Stimulated activated CD8-positive, alpha-beta memory T cell treated with anti-CD3 and anti-CD28 coated beads, Interleukin-7, amount 100 ng/mL, for 1 hour (primary cell): ENCODE results near the gene IGFBP4.

Source experiments
- DNase-seq, 2 donors: peaks; one replicate each; pipeline ENCODE4 v3.0.0-alpha.2; 2020; ENCODE audit warnings: low read depth in 2 of 2

IGFBP4 gene

DNA sequence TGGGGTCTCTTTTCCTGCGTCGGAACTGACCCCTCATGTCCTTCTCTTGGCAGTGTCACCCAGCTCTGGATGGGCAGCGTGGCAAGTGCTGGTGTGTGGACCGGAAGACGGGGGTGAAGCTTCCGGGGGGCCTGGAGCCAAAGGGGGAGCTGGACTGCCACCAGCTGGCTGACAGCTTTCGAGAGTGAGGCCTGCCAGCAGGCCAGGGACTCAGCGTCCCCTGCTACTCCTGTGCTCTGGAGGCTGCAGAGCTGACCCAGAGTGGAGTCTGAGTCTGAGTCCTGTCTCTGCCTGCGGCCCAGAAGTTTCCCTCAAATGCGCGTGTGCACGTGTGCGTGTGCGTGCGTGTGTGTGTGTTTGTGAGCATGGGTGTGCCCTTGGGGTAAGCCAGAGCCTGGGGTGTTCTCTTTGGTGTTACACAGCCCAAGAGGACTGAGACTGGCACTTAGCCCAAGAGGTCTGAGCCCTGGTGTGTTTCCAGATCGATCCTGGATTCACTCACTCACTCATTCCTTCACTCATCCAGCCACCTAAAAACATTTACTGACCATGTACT, 13.2 kb downstream of the IGFBP4 start:
- no peak for DNase-seq

DNA sequence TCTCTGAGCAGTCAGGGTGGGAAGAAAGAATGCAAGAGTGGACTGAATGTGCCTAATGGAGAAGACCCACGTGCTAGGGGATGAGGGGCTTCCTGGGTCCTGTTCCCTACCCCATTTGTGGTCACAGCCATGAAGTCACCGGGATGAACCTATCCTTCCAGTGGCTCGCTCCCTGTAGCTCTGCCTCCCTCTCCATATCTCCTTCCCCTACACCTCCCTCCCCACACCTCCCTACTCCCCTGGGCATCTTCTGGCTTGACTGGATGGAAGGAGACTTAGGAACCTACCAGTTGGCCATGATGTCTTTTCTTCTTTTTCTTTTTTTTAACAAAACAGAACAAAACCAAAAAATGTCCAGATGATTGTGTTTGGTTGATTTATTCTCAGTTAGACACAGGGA, 14.1 kb downstream of the IGFBP4 start:
- no peak for DNase-seq

DNA sequence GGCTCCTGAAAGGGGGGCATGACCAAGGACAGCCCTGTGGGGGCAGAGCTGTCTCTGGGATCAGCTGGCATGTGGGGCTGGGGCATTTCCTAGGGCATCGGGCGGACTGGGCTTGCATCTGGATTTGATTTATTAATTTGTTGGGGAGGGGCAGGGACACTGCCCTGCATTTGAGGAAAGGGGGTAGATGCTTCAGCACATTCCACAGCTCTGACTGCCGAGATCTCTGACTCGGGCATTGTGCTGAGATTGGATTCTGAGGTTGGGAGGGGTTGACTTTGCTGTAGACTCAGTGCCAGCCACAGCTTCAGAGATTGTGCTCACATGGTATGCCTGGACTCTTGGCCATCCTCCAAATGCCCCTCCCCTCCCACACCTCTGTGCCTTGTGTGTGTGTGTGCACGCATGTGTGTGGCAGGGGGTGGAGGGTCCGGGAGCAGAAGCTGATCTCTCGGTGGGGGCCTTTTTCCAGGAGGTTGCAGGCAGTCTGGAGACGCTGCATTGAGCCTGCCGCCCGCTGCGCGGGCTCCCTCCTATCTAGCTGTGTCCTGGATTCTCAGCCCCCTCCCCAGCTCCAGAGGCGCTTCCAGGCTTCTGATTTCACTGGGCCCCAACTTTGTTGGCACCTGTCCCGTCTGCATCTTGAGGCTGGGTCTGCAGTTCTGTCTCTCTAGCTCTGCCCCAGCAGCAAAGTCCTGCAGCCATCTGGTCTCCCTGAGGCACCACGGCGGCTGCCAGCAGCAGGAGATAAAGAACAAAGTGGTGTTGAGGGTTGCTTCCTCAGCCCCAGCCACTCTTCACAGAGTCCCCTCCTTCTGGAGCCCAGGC, 14.9 kb downstream of the IGFBP4 start:
- no peak for DNase-seq

DNA sequence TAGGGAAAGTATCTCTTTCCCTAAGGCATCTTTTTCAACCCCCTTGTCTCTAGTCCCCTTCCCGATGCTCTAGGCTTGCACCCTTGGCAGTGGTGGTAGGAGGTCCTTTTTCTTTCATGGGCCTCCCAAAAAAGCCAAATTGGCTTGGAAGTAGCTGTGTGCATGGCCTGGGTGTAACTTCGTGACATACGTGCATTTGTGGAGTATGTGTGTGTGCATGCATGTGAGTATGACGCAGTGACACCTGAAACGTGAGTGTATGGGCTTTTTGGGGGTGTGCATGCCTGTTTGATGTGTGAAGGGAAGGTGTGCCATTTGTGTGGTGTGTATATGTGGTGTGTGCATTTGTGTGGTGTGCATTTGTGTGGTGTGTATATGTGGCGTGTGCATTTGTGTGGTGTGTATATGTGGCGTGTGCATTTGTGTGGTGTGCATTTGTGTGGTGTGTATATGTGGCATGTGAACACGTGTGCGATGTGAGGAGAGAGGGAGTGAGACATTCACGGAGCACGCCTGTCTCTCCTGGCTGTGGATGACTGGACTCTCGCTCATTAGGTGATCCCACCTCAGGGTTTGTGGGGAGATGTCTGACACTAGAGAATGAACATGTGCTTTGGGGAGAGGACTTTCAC, 15.7 kb downstream of the IGFBP4 start:
- no peak for DNase-seq

GRCh38 chr17:40459636-40460603, 16.7 kb downstream of the IGFBP4 start:
- DNase-seq = no peak

- no peak for DNase-seq
Observed at GRCh38 chr17:40460604-40460967, 17.3 kb downstream of the IGFBP4 start.

DNA sequence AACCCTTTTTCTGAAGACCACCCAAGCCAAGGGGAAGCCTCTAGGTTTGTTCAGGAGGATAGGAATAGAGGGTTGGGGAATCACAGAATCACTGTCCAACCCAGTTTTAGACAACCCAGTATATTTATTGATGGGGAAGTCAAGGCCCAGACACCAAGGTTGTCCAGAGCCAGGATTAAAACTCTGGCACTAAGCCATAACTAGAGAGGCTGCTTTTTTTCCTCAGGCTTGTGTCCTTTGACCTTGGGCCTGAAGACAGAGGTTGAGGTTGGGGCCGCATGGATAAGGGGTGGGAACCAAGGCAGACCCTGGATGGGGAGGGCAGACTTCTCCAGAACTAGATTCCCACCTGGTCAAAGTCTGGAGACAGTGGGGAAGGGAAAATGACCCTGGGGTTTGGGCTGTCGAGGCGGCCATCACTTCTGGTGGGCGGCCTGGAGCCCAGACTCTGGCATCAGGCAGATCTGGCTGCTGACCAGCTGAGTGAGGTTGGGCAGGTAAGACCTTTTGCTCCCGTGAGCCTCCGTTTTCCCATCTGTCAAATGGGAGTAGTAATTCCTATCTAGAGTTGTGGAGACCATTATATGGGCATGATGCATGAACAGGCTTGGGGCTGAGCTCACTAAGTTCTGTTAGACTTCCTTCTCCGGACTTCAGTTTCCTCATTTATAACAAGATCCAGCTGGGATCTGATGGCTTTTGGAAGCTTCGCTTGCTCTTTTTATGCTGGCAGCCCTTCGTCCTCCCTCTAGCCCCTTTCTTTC, 17.9 kb downstream of the IGFBP4 start:
- no peak for DNase-seq

DNA sequence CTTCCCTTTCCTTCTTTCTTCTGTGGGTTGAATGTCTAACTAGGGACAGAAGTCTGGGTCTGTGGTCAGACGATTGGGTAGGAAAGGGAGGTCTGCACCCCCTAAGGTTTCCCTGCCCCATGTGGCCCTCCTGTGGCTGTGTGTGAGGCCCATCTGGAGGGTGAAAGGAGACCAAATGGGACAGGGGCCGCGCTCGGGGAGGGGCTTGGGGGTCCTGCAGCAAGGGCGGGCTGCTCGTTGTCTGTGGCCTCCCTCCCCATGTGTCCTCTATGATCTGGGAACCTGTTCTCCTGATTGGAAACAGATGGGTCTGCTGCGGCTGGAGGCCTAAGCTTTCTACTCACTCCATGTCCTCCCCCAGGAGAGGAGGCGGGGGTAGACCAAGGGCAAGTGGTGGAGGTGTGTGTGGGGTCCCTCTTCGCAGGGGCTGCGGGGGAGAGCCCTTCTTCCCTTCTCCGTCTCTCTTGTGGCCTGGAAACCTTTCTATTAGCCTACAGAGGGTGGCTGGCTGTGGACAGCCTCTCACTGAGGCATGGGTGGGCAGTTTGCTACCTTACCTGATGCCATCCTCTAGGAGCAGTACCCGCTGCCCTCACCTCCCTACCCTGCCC, 18.6 kb downstream of the IGFBP4 start:
- no peak for DNase-seq

DNA sequence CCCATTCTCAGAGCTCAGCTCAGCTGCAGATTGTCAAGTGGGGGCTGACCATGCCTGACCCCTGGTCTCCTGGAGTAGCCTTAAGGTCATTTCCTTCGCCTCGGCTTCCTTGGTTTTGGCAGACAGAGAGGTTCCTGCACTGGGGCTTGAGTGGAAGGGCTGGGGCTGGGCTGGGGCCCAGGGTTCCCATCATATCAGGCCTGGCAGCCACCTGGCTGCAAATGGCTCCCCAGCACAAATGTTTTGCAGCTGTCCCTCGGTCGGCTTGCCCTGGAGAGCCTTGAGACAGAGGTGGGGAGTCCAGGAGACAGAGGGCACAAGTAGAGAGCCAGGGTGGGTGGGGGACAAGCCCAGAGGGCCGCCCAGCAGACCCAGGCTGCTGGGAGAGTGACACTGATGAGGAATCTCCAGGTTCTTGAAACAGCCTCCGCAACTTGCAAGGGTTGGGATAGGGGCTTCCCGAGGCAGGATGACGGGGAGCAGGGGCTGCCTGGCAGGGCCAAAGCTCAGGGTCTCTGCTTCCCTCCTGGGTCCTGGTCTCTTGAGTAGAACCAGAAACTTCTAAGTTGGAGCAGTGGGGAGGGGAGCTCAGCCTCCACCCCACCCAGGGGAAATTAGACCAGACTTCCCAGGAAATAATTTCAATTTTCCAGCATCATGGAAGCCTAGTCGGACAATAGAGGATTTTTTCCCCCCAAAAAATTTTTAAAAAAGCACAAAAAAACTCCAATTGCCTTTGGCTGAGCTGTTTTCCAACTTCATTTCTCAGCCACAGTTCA, 19.3 kb downstream of the IGFBP4 start:
- DNase-seq = no peak

DNA sequence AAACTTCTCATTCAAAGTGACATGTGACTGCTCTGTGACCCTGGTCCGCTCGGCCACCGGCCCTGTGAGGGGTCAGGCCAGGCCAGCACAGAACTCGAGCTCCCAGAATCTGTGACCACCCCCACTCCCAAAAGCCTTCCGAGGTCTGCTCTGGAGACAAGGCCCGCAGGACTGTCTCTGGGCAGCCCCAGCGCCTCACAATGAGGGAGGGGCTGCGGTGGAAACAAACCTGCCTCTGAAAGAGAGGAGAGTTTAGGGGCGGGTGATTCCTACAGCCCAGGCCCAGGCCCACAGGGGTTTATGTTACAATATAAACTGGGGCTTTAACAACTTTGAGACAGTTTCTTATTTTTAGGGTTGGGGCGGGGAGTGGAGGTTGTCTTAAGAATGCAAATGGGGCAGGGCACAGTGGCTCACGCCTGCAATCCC, 19.9 kb downstream of the IGFBP4 start:
- no peak for DNase-seq

DNA sequence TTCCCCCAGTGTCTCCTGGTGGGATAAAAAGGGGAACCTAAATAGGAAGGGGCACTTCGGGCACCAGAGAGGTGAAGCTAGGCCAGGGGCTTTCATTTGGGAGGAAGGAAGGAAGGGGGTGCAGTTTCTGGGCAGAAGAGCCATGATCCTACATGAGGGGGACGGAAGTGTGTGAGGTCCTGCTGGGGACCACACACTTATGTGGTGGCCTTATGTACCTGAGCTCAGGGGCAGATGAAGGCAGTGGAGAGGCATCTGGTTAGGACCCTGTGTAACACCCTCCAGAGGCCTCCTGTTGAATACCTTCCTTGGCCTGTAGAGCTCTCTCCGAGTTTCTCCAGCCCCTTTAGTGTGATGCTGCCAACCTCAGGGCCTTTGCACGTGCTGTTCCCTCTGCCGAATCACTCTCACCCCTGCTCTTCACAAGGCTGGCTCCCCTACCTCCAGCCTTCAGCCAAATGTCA, 21.2 kb downstream of the IGFBP4 start:
- no peak for DNase-seq

DNA sequence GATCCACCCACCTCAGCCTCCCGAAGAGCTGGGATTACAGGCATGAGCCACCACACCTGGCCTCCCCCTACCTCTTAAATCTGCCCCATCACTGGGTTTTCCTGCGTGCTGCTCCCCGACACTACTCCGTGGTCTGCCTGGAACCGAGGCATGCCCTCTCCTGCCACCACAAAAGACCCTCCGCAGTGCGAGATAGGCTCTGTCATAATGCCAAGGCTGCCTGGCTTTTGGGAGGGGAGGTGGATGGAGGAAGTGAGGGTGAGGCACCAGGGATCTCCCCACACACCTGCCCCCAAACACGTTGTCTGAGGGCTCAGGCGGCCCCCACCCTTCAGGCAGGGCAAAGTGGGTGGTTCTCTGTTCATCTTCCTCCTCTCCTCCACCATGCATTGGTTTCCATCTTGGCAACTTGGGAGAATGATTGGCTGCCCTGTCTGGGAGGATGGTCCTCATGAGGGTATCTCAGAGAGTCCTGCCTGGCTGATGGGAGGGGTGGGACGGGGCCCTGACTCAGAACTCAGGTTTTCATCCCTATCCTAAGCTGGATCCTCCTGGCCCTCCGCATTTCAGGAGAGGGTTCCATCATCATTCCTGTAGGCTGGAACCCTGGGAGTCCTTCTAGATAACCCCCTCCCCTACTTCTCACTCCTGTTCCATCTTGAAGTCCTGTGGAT, 23.2 kb downstream of the IGFBP4 start:
- no peak for DNase-seq

- no peak for DNase-seq
Observed at GRCh38 chr17:40467281-40467867, 24.1 kb downstream of the IGFBP4 start.

DNA sequence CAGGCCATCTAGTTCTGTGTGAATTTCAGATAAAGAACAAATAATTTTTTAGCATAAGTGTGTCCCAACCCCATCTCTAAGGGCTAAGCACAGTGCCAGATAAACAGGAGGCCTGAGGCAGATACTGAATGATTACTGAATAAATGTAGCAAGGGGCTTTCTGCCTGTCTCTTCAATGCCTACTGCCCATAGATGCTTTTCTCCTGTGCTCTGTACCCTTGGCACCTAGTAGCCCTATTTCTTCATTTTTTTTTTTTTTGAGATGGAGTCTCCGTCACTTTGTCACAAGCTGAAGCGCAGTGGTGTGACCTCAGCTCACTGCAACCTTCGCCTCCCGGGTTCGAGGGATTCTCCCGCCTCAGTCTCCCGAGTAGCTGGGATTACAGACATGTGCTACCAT, 25.3 kb downstream of the IGFBP4 start:
- no peak for DNase-seq

- DNase-seq = no peak
Observed at GRCh38 chr17:40469805-40470675, 26.8 kb downstream of the IGFBP4 start.

DNA sequence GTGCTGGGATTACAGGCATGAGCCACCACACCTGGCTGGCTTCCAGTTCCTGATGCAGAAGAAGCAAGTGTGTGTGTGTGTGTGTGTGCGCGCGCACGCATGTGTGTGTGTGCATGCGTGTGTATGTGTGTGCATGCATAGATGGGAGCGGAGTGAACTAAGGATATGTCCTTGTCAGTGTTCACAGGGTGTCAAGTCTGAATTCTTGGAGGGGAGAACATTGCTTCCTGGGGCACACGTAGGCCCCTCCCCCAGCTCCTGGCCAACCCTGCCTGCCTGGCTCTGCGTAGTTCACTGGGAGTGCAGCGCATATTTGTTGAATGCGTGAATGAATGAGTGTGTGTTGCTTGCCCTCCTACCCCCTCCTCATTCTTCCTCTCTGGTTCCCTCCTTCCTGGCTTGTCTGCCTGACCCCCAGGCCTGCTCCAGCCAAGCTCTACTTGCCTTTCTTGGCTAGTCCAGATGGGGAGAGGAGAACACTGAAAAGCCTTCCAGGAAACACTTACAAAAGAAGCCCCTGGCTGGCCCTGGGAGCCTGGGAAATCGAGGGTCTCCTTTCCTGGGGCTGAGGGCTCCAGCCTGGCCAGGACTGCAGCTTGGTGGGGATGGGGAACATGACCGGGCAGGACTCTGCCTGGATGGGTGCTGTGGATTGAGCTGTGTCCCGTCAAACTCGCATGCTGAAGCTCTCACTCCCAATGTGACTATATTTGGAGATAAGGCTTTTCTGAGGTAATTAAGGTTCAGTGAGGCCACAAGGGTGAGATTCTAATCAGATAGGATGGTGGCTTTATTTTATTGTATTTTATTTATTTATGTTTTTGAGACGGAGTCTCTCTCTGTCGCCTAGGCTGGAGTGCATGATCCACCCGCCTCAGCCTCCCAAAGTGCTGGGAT, 27.9 kb downstream of the IGFBP4 start:
- no peak for DNase-seq
